ENCODE data around the gene SCYL2. TPM values are rescaled to one million over a fixed set of nuclear protein-coding genes. Genes with fewer than 3 reads are reported as not detected.

The SCYL2 gene
- total RNA-seq, 4 donors from 2014 or later = 47.5 to 73.4 (median 52.6) TPM

GRCh38 chr12:100384559-100384935 is 117.6 kb downstream of the SCYL2 start:
- H3K4me1 ChIP-seq = no peaks in the 10 kb centered on the region
- H3K27ac ChIP-seq = no peak overlapping the region
- H3K4me3 ChIP-seq = no peak overlapping the region
- no peaks in the 10 kb centered on the region for H3K27me3 ChIP-seq
- no peaks in the 10 kb centered on the region for H3K36me3 ChIP-seq
- H3K9me3 ChIP-seq = no peaks in the 10 kb centered on the region
- no peak for DNase-seq
- no peak for TF ChIP-seq POLR2A (IDR thresholded peaks at IDR 0.05)
- TF ChIP-seq CTCF (IDR thresholded peaks at IDR 0.05) = no peak

GRCh38 chr12:100388382-100388781 is 121.4 kb downstream of the SCYL2 start:
- H3K9me3 ChIP-seq = no peaks in the 10 kb centered on the region
- no peak overlapping the region for H3K4me3 ChIP-seq
- no peaks in the 10 kb centered on the region for H3K36me3 ChIP-seq
- H3K4me1 ChIP-seq = no peaks in the 10 kb centered on the region
- no peak for DNase-seq
- H3K27me3 ChIP-seq = no peaks in the 10 kb centered on the region
- TF ChIP-seq POLR2A (IDR thresholded peaks at IDR 0.05) (no peak), CTCF (IDR thresholded peaks at IDR 0.05) (no peak)
- no peak overlapping the region for H3K27ac ChIP-seq

Small RNA genes lying within 50 kb of the gene (small RNA-seq; reads per million reads assigned to genes)
- gene RF00019 = 0 reads per million in 2 donors

Other genes starting within 250 kb of the SCYL2 start
- gene BLTP3B, start 124.3 kb upstream of the SCYL2 start, total RNA-seq = 10 to 100 TPM; 20.6 to 56.9 (median 27.9) TPM
- 10 to 100 TPM in 3 of 4 donors, 1 to 10 TPM in 1; 4.2 to 21.5 (median 12.2) TPM for gene ACTR6, start 66.4 kb upstream of the SCYL2 start, total RNA-seq
- 1 to 10 TPM in 2 of 4 donors, not detected in 2; 1.4 to 2.0 TPM for gene DEPDC4, start 98 bp upstream of the SCYL2 start, total RNA-seq
- gene SLC17A8, start 89.9 kb downstream of the SCYL2 start, total RNA-seq = 100 to 1,000 TPM in 1 of 4 donors, 10 to 100 TPM in 2, not detected in 1; 61.9 to 212 (median 83.1) TPM
- 100 to 1,000 TPM in 3 of 4 donors, 10 to 100 TPM in 1; 75.1 to 316 (median 227) TPM for gene NR1H4, start 206.7 kb downstream of the SCYL2 start, total RNA-seq